HCT116 (cell line): ENCODE measurements around the gene CD74.

Source experiments
- ATF3 ChIP-seq: IDR thresholded peaks from 2 replicates; pipeline ENCODE4 v1.6.1; 2012
- CTCF ChIP-seq, 3 experiments: fragments of 200-600 bp in 1 of 3; sonication (generic) in 1 of 3; IDR thresholded peaks in 2 of 3; conservative IDR thresholded peaks in 1 of 3; 2 replicates each; pipeline ENCODE4 v1.5.1; 2012 to 2017; ENCODE audit warnings: low read depth in 2 of 3, low read length in 2 of 3, antibody characterized with exemption in 1 of 3, borderline replicate concordance in 1 of 3, control low read depth in 1 of 3, mild to moderate bottlenecking in 1 of 3, mixed read lengths in 1 of 3, mixed run types in 1 of 3, moderate library complexity in 1 of 3; ENCODE audit not compliant: insufficient read depth in 1 of 3
- EZH2 ChIP-seq: fragments of 200-600 bp; sonication (generic); IDR thresholded peaks from 2 replicates; pipeline ENCODE4 v1.6.1; 2017; ENCODE audit warnings: antibody characterized with exemption, mixed run types
- POLR2A ChIP-seq: IDR thresholded peaks from 2 replicates; pipeline ENCODE4 v1.7.0; 2011; ENCODE audit warnings: borderline replicate concordance; ENCODE audit not compliant: insufficient read depth, insufficient read length; ENCODE audit errors: extremely low read depth
- RAD21 ChIP-seq: IDR thresholded peaks from 2 replicates; pipeline ENCODE4 v1.6.1; 2012; ENCODE audit warnings: low read depth, mild to moderate bottlenecking
- TCF7L2 ChIP-seq: IDR thresholded peaks from 2 replicates; pipeline ENCODE4 v1.7.0; 2011; ENCODE audit warnings: borderline replicate concordance, inconsistent platforms; ENCODE audit not compliant: insufficient read depth, insufficient read length; ENCODE audit errors: extremely low read depth

- no peak for TF ChIP-seq CTCF (IDR thresholded peaks at IDR 0.05 in 2 of 3, conservative IDR thresholded peaks at IDR 0.05 in 1 of 3; ENCODE audit: borderline replicate concordance in 1 of 3, insufficient read depth in 1 of 3, low read depth in 2 of 3, low read length in 2 of 3)
- TF ChIP-seq POLR2A, result no peak
- TF ChIP-seq EZH2, result no peak
- no peak for TF ChIP-seq TCF7L2
- no peak for TF ChIP-seq ATF3
- TF ChIP-seq RAD21, result no peak
Measured at GRCh38 chr5:150404941-150405816, 7.5 kb downstream of the CD74 start.
